NCI-H460 (cell line): ENCODE results near the gene IRS1. TPM values are rescaled to one million over a fixed set of nuclear protein-coding genes. Genes with fewer than 3 reads are reported as not detected.

Experiments used
- DNase-seq: peaks from one replicate; pipeline ENCODE4 v3.0.0-alpha.2; 2016; ENCODE audit warnings: low read depth; ENCODE audit errors: extremely low read depth
- total RNA-seq: library from RNA; depleted of rRNA; stranded (reverse); fragments of >200 nt; shearing (Covaris generic); gene quantifications from 2 replicates; pipeline ENCODE4 v1.2.3, GENCODE V29; 2014

Gene IRS1
- total RNA-seq, 1 experiment from 2014 or later, result 9.9 TPM

GRCh38 chr2:226825056-226825455 is 25.4 kb upstream of the IRS1 start:
- DNase-seq, result no peak

GRCh38 chr2:226818930-226819329 is 19.3 kb upstream of the IRS1 start:
- no peak for DNase-seq

- DNase-seq, result no peak
These were observed 13.6 kb upstream of the IRS1 start for GRCh38 chr2:226813148-226813701.

- no peak for DNase-seq
These were observed 3.8 kb upstream of the IRS1 start for GRCh38 chr2:226803410-226803809.

GRCh38 chr2:226802573-226802972 is 3.0 kb upstream of the IRS1 start:
- peak; percentile 84 for DNase-seq

- peak; percentile 75 for DNase-seq
These were observed 1.5 kb upstream of the IRS1 start for GRCh38 chr2:226800941-226801784.

- no peak for DNase-seq
These were observed 638 bp upstream of the IRS1 start for GRCh38 chr2:226799976-226800940.

- DNase-seq, result no peak
These were observed 1.0 kb downstream of the IRS1 start for GRCh38 chr2:226798422-226799210.

- DNase-seq, result no peak
These were observed 1.6 kb downstream of the IRS1 start for GRCh38 chr2:226797989-226798421.

GRCh38 chr2:226797289-226797988 is 2.2 kb downstream of the IRS1 start:
- DNase-seq, result no peak

GRCh38 chr2:226796840-226797288 is 2.8 kb downstream of the IRS1 start:
- no peak for DNase-seq

- DNase-seq, result no peak
These were observed 3.4 kb downstream of the IRS1 start for GRCh38 chr2:226796012-226796839.

- no peak for DNase-seq
These were observed 4.2 kb downstream of the IRS1 start for GRCh38 chr2:226795281-226796011.

GRCh38 chr2:226794751-226795171 is 4.9 kb downstream of the IRS1 start:
- no peak for DNase-seq

GRCh38 chr2:226794196-226794661 is 5.4 kb downstream of the IRS1 start:
- no peak for DNase-seq

GRCh38 chr2:226793646-226794045 is 6.0 kb downstream of the IRS1 start:
- DNase-seq, result no peak

- no peak for DNase-seq
These were observed 7.3 kb downstream of the IRS1 start for GRCh38 chr2:226792155-226792881.
